Activated B cell treated with CpG ODN at 0.5 μM for 24 hours (primary cell): ENCODE data around the gene RPL18A. TPM values are rescaled to one million over a fixed set of nuclear protein-coding genes. Genes with fewer than 3 reads are reported as not detected.

Experiments
- ATAC-seq: fragments of 200-7000 bp; cut with Tn5 transposase; one replicate; pipeline ENCODE4 v1.10.0; 2021; ENCODE audit warnings: low read depth, mild to moderate bottlenecking, moderate library complexity
- CTCF ChIA-PET: fragments of 350-600 bp; sonication (Branson Sonifier 250); formaldehyde crosslinking; loops from one replicate; lab custom pipeline; 2021; ENCODE audit warnings: antibody characterized with exemption; lab: Charles Lee
- POLR2A ChIA-PET: fragments of 350-600 bp; sonication (Branson Sonifier 250); formaldehyde crosslinking; loops from one replicate; lab custom pipeline; 2021; ENCODE audit warnings: antibody characterized with exemption; lab: Charles Lee
- DNase-seq: peaks from one replicate; pipeline ENCODE4 v3.0.0; 2022
- H3K27ac Mint-ChIP-seq: one replicate; pipeline ENCODE4 v1.8.0; 2020; ENCODE audit warnings: mixed read lengths
- H3K27me3 Mint-ChIP-seq: one replicate; pipeline ENCODE4 v1.8.0; 2021; ENCODE audit warnings: mixed read lengths
- H3K36me3 Mint-ChIP-seq: one replicate; pipeline ENCODE4 v1.8.0; 2021; ENCODE audit warnings: low read depth, mixed read lengths
- H3K4me1 Mint-ChIP-seq: one replicate; pipeline ENCODE4 v1.8.0; 2021; ENCODE audit warnings: mixed read lengths
- H3K4me3 Mint-ChIP-seq: one replicate; pipeline ENCODE4 v1.8.0; 2020; ENCODE audit warnings: mild to moderate bottlenecking, mixed read lengths
- H3K9me3 Mint-ChIP-seq: one replicate; pipeline ENCODE4 v1.8.0; 2020; ENCODE audit warnings: mixed read lengths
- intact Hi-C: fragments of 100-400 bp; cut with micrococcal nuclease; formaldehyde crosslinking; loops from one replicate; pipeline ENCODE4 v1.15.1; 2024
- total RNA-seq: library from RNA; stranded (reverse); gene quantifications from 2 replicates; pipeline ENCODE4 v1.2.3, GENCODE V29; 2022
- TF ChIP-seq, protein P1 (sequence below): fragments of 200-600 bp; IDR thresholded peaks from one replicate; pipeline ENCODE4 v1.8.0; 2022; ENCODE audit warnings: antibody characterized with exemption, mild to moderate bottlenecking

Gene RPL18A
- total RNA-seq, 1 donor from 2014 or later = 4,113 TPM

GRCh38 chr19:17862711-17863519, 3.2 kb downstream of the RPL18A start:
- ChIA-PET CTCF (interaction anchor here (1.4 kb wide), 1 partner anchor 69 kb away, joined by 5 read pairs; no protein-coding TSS in a partner anchor), POLR2A (interaction anchor here (0.5 to 4.2 kb wide), 9 partner anchors 12 to 1986 kb away, joined by 3 to 121 read pairs (median 4); partner anchors contain the start of genes CCDC124 and JAK3)
- peak overlapping the region; percentile 99 for H3K4me3 Mint-ChIP-seq
- H3K36me3 Mint-ChIP-seq = peaks cover 60% of the 10 kb centered on the region
- no peak for ATAC-seq
- intact Hi-C loops = no loop called here
- H3K27me3 Mint-ChIP-seq = no peaks in the 10 kb centered on the region
- peak overlapping the region; percentile 98 for H3K27ac Mint-ChIP-seq
- H3K4me1 Mint-ChIP-seq = peaks cover 43% of the 10 kb centered on the region
- no peaks in the 10 kb centered on the region for H3K9me3 Mint-ChIP-seq
- TF ChIP-seq, protein P1, sequence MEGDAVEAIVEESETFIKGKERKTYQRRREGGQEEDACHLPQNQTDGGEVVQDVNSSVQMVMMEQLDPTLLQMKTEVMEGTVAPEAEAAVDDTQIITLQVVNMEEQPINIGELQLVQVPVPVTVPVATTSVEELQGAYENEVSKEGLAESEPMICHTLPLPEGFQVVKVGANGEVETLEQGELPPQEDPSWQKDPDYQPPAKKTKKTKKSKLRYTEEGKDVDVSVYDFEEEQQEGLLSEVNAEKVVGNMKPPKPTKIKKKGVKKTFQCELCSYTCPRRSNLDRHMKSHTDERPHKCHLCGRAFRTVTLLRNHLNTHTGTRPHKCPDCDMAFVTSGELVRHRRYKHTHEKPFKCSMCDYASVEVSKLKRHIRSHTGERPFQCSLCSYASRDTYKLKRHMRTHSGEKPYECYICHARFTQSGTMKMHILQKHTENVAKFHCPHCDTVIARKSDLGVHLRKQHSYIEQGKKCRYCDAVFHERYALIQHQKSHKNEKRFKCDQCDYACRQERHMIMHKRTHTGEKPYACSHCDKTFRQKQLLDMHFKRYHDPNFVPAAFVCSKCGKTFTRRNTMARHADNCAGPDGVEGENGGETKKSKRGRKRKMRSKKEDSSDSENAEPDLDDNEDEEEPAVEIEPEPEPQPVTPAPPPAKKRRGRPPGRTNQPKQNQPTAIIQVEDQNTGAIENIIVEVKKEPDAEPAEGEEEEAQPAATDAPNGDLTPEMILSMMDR = no peak
- no peak for DNase-seq

GRCh38 chr19:17863520-17864182, 3.9 kb downstream of the RPL18A start:
- Mint-ChIP-seq H3K27me3 (no peaks in the 10 kb centered on the region), H3K9me3 (no peaks in the 10 kb centered on the region), H3K4me3 (no peak overlapping the region), H3K4me1 (peaks cover 43% of the 10 kb centered on the region), H3K27ac (peak overlapping the region; percentile 53), H3K36me3 (peaks cover 60% of the 10 kb centered on the region)
- intact Hi-C loops = no loop called here
- ChIA-PET CTCF (interaction anchor here (1.4 kb wide), 1 partner anchor 69 kb away, joined by 5 read pairs; no protein-coding TSS in a partner anchor), POLR2A (interaction anchor here (0.6 to 3.8 kb wide), 8 partner anchors 11 to 1985 kb away, joined by 3 to 25 read pairs (median 4); partner anchors contain the start of genes CCDC124 and JAK3)
- TF ChIP-seq, protein P1 = no peak
- DNase-seq = no peak
- no peak for ATAC-seq

DNA sequence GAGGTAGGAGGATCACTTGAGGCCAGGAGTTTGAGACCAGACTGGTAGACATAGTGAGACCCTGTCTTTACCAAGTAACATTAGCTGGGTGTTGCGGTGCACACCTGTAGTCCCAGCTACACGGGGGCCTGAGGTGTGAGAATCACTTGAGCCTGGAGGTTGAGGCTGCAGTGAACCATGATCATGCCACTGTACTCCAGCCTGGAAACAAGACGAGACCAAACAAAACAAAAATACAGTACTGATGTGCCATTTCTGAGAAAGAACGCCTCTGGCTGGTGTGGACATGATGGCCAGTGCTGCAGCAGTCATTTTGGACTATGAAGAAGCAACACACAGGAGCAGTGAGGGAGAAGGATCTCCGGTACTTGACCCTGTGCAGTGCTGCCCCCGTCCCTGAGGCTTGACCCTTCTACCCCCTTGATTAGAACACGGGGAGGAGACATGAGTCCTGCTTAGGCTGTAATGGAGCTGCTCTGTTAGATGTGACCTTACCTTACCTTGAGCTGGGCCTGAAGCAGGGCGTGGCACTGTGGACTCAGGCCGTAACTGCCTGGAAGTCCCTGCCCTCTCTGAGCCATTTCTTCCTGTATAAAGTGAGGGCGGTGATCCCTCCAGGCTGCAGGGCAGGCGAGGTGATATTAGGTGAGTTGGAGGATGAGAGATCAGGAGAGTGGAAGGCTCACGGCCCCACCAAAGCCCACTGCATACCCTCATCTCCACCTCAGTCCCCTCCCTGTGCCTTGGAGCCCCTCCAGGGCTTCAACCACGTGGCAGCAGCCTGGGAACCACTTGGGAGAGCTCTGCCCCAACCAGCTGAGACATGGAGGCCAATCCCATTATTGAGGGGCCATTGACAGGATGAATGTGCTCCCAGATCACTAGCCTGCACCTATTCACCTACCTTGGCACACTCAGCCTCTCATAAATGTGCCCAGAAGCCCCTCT, 5.9 kb downstream of the RPL18A start:
- H3K9me3 Mint-ChIP-seq = no peaks in the 10 kb centered on the region
- H3K4me1 Mint-ChIP-seq = peaks cover 30% of the 10 kb centered on the region
- DNase-seq (no peak), ATAC-seq (no peak)
- CTCF ChIA-PET = no interaction called here
- H3K27ac Mint-ChIP-seq = no peak overlapping the region
- POLR2A ChIA-PET = interaction anchor here (0.6 to 3.8 kb wide), 9 partner anchors 11 to 135 kb away, joined by 3 to 25 read pairs (median 5); partner anchors contain the start of genes CCDC124, FCHO1 and JAK3
- TF ChIP-seq, protein P1 = no peak
- H3K4me3 Mint-ChIP-seq = no peak overlapping the region
- H3K27me3 Mint-ChIP-seq = no peaks in the 10 kb centered on the region
- intact Hi-C loops = no loop called here
- peaks cover 49% of the 10 kb centered on the region for H3K36me3 Mint-ChIP-seq

- CTCF ChIA-PET = no interaction called here
- H3K9me3 Mint-ChIP-seq = no peaks in the 10 kb centered on the region
- no peak overlapping the region for H3K27ac Mint-ChIP-seq
- no peaks in the 10 kb centered on the region for H3K27me3 Mint-ChIP-seq
- TF ChIP-seq, protein P1 = no peak
- ATAC-seq = no peak
- POLR2A ChIA-PET = interaction anchor here (0.6 to 3.8 kb wide), 4 partner anchors 11 to 134 kb away, joined by 3 to 25 read pairs (median 5); partner anchors contain the start of gene CCDC124
- peaks cover 42% of the 10 kb centered on the region for H3K36me3 Mint-ChIP-seq
- intact Hi-C loops = no loop called here
- no peak overlapping the region for H3K4me3 Mint-ChIP-seq
- H3K4me1 Mint-ChIP-seq = peaks cover 23% of the 10 kb centered on the region
- no peak for DNase-seq
Measured at GRCh38 chr19:17866312-17866963, 6.7 kb downstream of the RPL18A start.
